Measurements from ENCODE around the gene RPA1.
"Not testable (repeated sequence)": the region's sequence is repeated elsewhere in the genome, so short reads cannot be mapped to it uniquely, and the experiment has no call there.

GRCh38 chr17:1856462-1856861 is 26.7 kb downstream of the RPA1 start:
- TF ChIP-seq RBM25 (IDR thresholded peaks at IDR 0.05; ENCODE audit: low read depth, low read length, severe bottlenecking); MAZ (CRISPR knock-in tag; conservative IDR thresholded peaks at IDR 0.05 in 1 of 2, IDR thresholded peaks at IDR 0.05 in 1 of 2); ZBTB8A (IDR thresholded peaks at IDR 0.05; ENCODE audit: partially characterized antibody); KHSRP (IDR thresholded peaks at IDR 0.05); HNRNPH1 (optimal IDR thresholded peaks at IDR 0.05; ENCODE audit: low read depth, low read length); CBX5 (IDR thresholded peaks at IDR 0.05; ENCODE audit: borderline replicate concordance, low read depth); HSF4 (CRISPR knock-in tag; IDR thresholded peaks at IDR 0.05; ENCODE audit: borderline replicate concordance); RAD21 (CRISPR knock-in tag; conservative IDR thresholded peaks at IDR 0.05 in 1 of 2, IDR thresholded peaks at IDR 0.05 in 1 of 2); ZNF764 (CRISPR knock-in tag; IDR thresholded peaks at IDR 0.05; ENCODE audit: low read depth): not testable (repeated sequence)
- TF ChIP-seq, protein P1, sequence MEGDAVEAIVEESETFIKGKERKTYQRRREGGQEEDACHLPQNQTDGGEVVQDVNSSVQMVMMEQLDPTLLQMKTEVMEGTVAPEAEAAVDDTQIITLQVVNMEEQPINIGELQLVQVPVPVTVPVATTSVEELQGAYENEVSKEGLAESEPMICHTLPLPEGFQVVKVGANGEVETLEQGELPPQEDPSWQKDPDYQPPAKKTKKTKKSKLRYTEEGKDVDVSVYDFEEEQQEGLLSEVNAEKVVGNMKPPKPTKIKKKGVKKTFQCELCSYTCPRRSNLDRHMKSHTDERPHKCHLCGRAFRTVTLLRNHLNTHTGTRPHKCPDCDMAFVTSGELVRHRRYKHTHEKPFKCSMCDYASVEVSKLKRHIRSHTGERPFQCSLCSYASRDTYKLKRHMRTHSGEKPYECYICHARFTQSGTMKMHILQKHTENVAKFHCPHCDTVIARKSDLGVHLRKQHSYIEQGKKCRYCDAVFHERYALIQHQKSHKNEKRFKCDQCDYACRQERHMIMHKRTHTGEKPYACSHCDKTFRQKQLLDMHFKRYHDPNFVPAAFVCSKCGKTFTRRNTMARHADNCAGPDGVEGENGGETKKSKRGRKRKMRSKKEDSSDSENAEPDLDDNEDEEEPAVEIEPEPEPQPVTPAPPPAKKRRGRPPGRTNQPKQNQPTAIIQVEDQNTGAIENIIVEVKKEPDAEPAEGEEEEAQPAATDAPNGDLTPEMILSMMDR (IDR thresholded peaks at IDR 0.05 in 2 of 3, conservative IDR thresholded peaks at IDR 0.05 in 1 of 3; ENCODE audit: insufficient read depth in 2 of 3, low read depth in 1 of 3, low read length in 3 of 3), result not testable (repeated sequence)
- TF ChIP-seq, protein P2, sequence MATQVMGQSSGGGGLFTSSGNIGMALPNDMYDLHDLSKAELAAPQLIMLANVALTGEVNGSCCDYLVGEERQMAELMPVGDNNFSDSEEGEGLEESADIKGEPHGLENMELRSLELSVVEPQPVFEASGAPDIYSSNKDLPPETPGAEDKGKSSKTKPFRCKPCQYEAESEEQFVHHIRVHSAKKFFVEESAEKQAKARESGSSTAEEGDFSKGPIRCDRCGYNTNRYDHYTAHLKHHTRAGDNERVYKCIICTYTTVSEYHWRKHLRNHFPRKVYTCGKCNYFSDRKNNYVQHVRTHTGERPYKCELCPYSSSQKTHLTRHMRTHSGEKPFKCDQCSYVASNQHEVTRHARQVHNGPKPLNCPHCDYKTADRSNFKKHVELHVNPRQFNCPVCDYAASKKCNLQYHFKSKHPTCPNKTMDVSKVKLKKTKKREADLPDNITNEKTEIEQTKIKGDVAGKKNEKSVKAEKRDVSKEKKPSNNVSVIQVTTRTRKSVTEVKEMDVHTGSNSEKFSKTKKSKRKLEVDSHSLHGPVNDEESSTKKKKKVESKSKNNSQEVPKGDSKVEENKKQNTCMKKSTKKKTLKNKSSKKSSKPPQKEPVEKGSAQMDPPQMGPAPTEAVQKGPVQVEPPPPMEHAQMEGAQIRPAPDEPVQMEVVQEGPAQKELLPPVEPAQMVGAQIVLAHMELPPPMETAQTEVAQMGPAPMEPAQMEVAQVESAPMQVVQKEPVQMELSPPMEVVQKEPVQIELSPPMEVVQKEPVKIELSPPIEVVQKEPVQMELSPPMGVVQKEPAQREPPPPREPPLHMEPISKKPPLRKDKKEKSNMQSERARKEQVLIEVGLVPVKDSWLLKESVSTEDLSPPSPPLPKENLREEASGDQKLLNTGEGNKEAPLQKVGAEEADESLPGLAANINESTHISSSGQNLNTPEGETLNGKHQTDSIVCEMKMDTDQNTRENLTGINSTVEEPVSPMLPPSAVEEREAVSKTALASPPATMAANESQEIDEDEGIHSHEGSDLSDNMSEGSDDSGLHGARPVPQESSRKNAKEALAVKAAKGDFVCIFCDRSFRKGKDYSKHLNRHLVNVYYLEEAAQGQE (IDR thresholded peaks at IDR 0.05; ENCODE audit: borderline replicate concordance), result not testable (repeated sequence)
- TF ChIP-seq, protein P2 (CRISPR knock-in tag; IDR thresholded peaks at IDR 0.05; ENCODE audit: low read depth), result not testable (repeated sequence)
- TF ChIP-seq, protein P3, sequence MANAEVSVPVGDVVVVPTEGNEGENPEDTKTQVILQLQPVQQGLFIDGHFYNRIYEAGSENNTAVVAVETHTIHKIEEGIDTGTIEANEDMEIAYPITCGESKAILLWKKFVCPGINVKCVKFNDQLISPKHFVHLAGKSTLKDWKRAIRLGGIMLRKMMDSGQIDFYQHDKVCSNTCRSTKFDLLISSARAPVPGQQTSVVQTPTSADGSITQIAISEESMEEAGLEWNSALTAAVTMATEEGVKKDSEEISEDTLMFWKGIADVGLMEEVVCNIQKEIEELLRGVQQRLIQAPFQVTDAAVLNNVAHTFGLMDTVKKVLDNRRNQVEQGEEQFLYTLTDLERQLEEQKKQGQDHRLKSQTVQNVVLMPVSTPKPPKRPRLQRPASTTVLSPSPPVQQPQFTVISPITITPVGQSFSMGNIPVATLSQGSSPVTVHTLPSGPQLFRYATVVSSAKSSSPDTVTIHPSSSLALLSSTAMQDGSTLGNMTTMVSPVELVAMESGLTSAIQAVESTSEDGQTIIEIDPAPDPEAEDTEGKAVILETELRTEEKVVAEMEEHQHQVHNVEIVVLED (CRISPR knock-in tag; IDR thresholded peaks at IDR 0.05), result not testable (repeated sequence)
- TF ChIP-seq, protein P4, sequence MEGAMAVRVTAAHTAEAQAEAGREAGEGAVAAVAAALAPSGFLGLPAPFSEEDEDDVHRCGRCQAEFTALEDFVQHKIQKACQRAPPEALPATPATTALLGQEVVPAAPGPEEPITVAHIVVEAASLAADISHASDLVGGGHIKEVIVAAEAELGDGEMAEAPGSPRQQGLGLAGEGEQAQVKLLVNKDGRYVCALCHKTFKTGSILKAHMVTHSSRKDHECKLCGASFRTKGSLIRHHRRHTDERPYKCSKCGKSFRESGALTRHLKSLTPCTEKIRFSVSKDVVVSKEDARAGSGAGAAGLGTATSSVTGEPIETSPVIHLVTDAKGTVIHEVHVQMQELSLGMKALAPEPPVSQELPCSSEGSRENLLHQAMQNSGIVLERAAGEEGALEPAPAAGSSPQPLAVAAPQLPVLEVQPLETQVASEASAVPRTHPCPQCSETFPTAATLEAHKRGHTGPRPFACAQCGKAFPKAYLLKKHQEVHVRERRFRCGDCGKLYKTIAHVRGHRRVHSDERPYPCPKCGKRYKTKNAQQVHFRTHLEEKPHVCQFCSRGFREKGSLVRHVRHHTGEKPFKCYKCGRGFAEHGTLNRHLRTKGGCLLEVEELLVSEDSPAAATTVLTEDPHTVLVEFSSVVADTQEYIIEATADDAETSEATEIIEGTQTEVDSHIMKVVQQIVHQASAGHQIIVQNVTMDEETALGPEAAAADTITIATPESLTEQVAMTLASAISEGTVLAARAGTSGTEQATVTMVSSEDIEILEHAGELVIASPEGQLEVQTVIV (CRISPR knock-in tag; IDR thresholded peaks at IDR 0.05; ENCODE audit: borderline replicate concordance), result not testable (repeated sequence)
